ENCODE results near the gene SCG5.
A peak's percentile ranks its signal among the peaks of the same experiment; 100 is the strongest.

Gene SCG5

GRCh38 chr15:32691689-32692038 is 50.2 kb downstream of the SCG5 start:
- peak in 3 of 14 donors; percentile 3 to 22 (median 9) for DNase-seq

- no peak for DNase-seq
Observed at GRCh38 chr15:32692286-32692685, 50.8 kb downstream of the SCG5 start.

- DNase-seq: no peak
Observed at GRCh38 chr15:32694222-32694983, 52.9 kb downstream of the SCG5 start.

GRCh38 chr15:32698773-32699390 is 57.4 kb downstream of the SCG5 start:
- DNase-seq: no peak

- no peak for DNase-seq
Observed at GRCh38 chr15:32700501-32701150, 59.1 kb downstream of the SCG5 start.

- no peak for DNase-seq
Observed at GRCh38 chr15:32701863-32702262, 60.4 kb downstream of the SCG5 start.

- no peak for DNase-seq
Observed at GRCh38 chr15:32704395-32704981, 63.0 kb downstream of the SCG5 start.

- DNase-seq: no peak
Observed at GRCh38 chr15:32705446-32705845, 63.9 kb downstream of the SCG5 start.

- DNase-seq: no peak
Observed at GRCh38 chr15:32706704-32707103, 65.2 kb downstream of the SCG5 start.

GRCh38 chr15:32707436-32707835 is 65.9 kb downstream of the SCG5 start:
- no peak for DNase-seq

GRCh38 chr15:32709295-32710033 is 68.0 kb downstream of the SCG5 start:
- no peak for DNase-seq

GRCh38 chr15:32715276-32715675 is 73.8 kb downstream of the SCG5 start:
- DNase-seq: no peak

- no peak for DNase-seq
Observed at GRCh38 chr15:32716216-32716914, 74.9 kb downstream of the SCG5 start.

- peak in 1 of 14 donors; percentile 30 for DNase-seq
Observed at GRCh38 chr15:32716915-32717425, 75.5 kb downstream of the SCG5 start.

GRCh38 chr15:32717426-32718226 is 76.1 kb downstream of the SCG5 start, which contains the start of gene GREM1:
GREM1 (plus strand) TSS chr15:32718004; CDS start chr15:32730691, 12,687 bp downstream.
- peak in 7 of 14 donors; percentile 9 to 46 (median 35) for DNase-seq

- DNase-seq: peak in 1 of 14 donors; percentile 29
Observed at GRCh38 chr15:32718227-32718820, 76.8 kb downstream of the SCG5 start.

- DNase-seq: peak in 6 of 14 donors; percentile 5 to 29 (median 8)
Observed at GRCh38 chr15:32718821-32719716, 77.6 kb downstream of the SCG5 start.

GRCh38 chr15:32721596-32721995 is 80.1 kb downstream of the SCG5 start:
- no peak for DNase-seq

GRCh38 chr15:32722136-32722535 is 80.6 kb downstream of the SCG5 start:
- DNase-seq: no peak
